ENCODE results near the gene KLC4. TPM values are rescaled to one million over a fixed set of nuclear protein-coding genes. Genes with fewer than 3 reads are reported as not detected.
"Not testable (repeated sequence)": the region's sequence is repeated elsewhere in the genome, so short reads cannot be mapped to it uniquely, and the experiment has no call there.

Gene KLC4
- polyA plus RNA-seq, 1 donor: 170 TPM

GRCh38 chr6:43081043-43081442 is 21.6 kb downstream of the KLC4 start:
- H3K27me3 ChIP-seq (ENCODE audit: control insufficient read depth, insufficient read depth, low read length): no peaks in the 10 kb centered on the region
- 93% methylated on average over 2 of the region's 4 CpGs for WGBS (ENCODE audit: insufficient coverage, low lambda C conversion rate)

GRCh38 chr6:43081922-43082321 is 22.5 kb downstream of the KLC4 start:
- not testable (repeated sequence) for H3K4me3 ChIP-seq (ENCODE audit: low read length); H3K27ac ChIP-seq (ENCODE audit: low read length); H3K9me3 ChIP-seq (ENCODE audit: control insufficient read depth, low read depth, low read length); DNase-seq; H3K27me3 ChIP-seq (ENCODE audit: control insufficient read depth, insufficient read depth, low read length); H3K36me3 ChIP-seq (ENCODE audit: control insufficient read depth, insufficient read depth, low read length)
- WGBS (ENCODE audit: insufficient coverage, low lambda C conversion rate): no CpG with 5 or more reads among the region's 9 CpGs
- H3K4me1 ChIP-seq (ENCODE audit: control insufficient read depth, insufficient read depth, low read length): peaks cover 16% of the 10 kb centered on the region

More at GRCh38 chr6:43081043-43081442, 21.6 kb downstream of the KLC4 start:
- no peak overlapping the region for H3K4me3 ChIP-seq (ENCODE audit: low read length)
- H3K4me1 ChIP-seq (ENCODE audit: control insufficient read depth, insufficient read depth, low read length): peaks cover 15% of the 10 kb centered on the region
- H3K36me3 ChIP-seq (ENCODE audit: control insufficient read depth, insufficient read depth, low read length): no peaks in the 10 kb centered on the region
- peaks cover 4% of the 10 kb centered on the region for H3K9me3 ChIP-seq (ENCODE audit: control insufficient read depth, low read depth, low read length)
- no peak for DNase-seq
- H3K27ac ChIP-seq (ENCODE audit: low read length): no peak overlapping the region

- DNase-seq: no peak
- no peak overlapping the region for H3K4me3 ChIP-seq (ENCODE audit: low read length)
- H3K9me3 ChIP-seq (ENCODE audit: control insufficient read depth, low read depth, low read length): no peaks in the 10 kb centered on the region
- peak overlapping the region; percentile 17 for H3K27ac ChIP-seq (ENCODE audit: low read length)
- no CpG with 5 or more reads among the region's 13 CpGs for WGBS (ENCODE audit: insufficient coverage, low lambda C conversion rate)
- H3K36me3 ChIP-seq (ENCODE audit: control insufficient read depth, insufficient read depth, low read length): no peaks in the 10 kb centered on the region
- peaks cover 10% of the 10 kb centered on the region for H3K4me1 ChIP-seq (ENCODE audit: control insufficient read depth, insufficient read depth, low read length)
- no peaks in the 10 kb centered on the region for H3K27me3 ChIP-seq (ENCODE audit: control insufficient read depth, insufficient read depth, low read length)
These were observed 23.6 kb downstream of the KLC4 start for GRCh38 chr6:43082806-43083655.

- no CpG with 5 or more reads among the region's 8 CpGs for WGBS (ENCODE audit: insufficient coverage, low lambda C conversion rate)
These were observed 26.7 kb downstream of the KLC4 start for GRCh38 chr6:43086022-43086658.

GRCh38 chr6:43088654-43089056 is 29.2 kb downstream of the KLC4 start:
- DNase-seq: no peak
- Histone ChIP-seq H3K27me3 (ENCODE audit: control insufficient read depth, insufficient read depth, low read length) (no peaks in the 10 kb centered on the region), H3K36me3 (ENCODE audit: control insufficient read depth, insufficient read depth, low read length) (no peaks in the 10 kb centered on the region), H3K4me1 (ENCODE audit: control insufficient read depth, insufficient read depth, low read length) (peaks cover 21% of the 10 kb centered on the region), H3K4me3 (ENCODE audit: low read length) (no peak overlapping the region), H3K27ac (ENCODE audit: low read length) (no peak overlapping the region), H3K9me3 (ENCODE audit: control insufficient read depth, low read depth, low read length) (no peaks in the 10 kb centered on the region)
- WGBS (ENCODE audit: insufficient coverage, low lambda C conversion rate): no CpG with 5 or more reads among the region's 4 CpGs

More at GRCh38 chr6:43086022-43086658, 26.7 kb downstream of the KLC4 start:
- H3K9me3 ChIP-seq (ENCODE audit: control insufficient read depth, low read depth, low read length): no peaks in the 10 kb centered on the region
- peaks cover 24% of the 10 kb centered on the region for H3K4me1 ChIP-seq (ENCODE audit: control insufficient read depth, insufficient read depth, low read length)
- H3K27me3 ChIP-seq (ENCODE audit: control insufficient read depth, insufficient read depth, low read length): no peaks in the 10 kb centered on the region
- no peak overlapping the region for H3K4me3 ChIP-seq (ENCODE audit: low read length)
- DNase-seq: no peak
- no peaks in the 10 kb centered on the region for H3K36me3 ChIP-seq (ENCODE audit: control insufficient read depth, insufficient read depth, low read length)
- no peak overlapping the region for H3K27ac ChIP-seq (ENCODE audit: low read length)

- no CpG with 5 or more reads among the region's 4 CpGs for WGBS (ENCODE audit: insufficient coverage, low lambda C conversion rate)
- Histone ChIP-seq H3K9me3 (ENCODE audit: control insufficient read depth, low read depth, low read length) (no peaks in the 10 kb centered on the region), H3K4me3 (ENCODE audit: low read length) (no peak overlapping the region), H3K36me3 (ENCODE audit: control insufficient read depth, insufficient read depth, low read length) (no peaks in the 10 kb centered on the region), H3K27ac (ENCODE audit: low read length) (peak overlapping the region; percentile 56), H3K4me1 (ENCODE audit: control insufficient read depth, insufficient read depth, low read length) (peaks cover 21% of the 10 kb centered on the region), H3K27me3 (ENCODE audit: control insufficient read depth, insufficient read depth, low read length) (no peaks in the 10 kb centered on the region)
- DNase-seq: no peak
These were observed 30.0 kb downstream of the KLC4 start for GRCh38 chr6:43089467-43089866.

- H3K9me3 ChIP-seq (ENCODE audit: control insufficient read depth, low read depth, low read length): no peaks in the 10 kb centered on the region
- H3K27me3 ChIP-seq (ENCODE audit: control insufficient read depth, insufficient read depth, low read length): no peaks in the 10 kb centered on the region
- H3K27ac ChIP-seq (ENCODE audit: low read length): peak overlapping the region; percentile 56
- WGBS (ENCODE audit: insufficient coverage, low lambda C conversion rate): no CpG with 5 or more reads among the region's 8 CpGs
- no peaks in the 10 kb centered on the region for H3K36me3 ChIP-seq (ENCODE audit: control insufficient read depth, insufficient read depth, low read length)
- peaks cover 21% of the 10 kb centered on the region for H3K4me1 ChIP-seq (ENCODE audit: control insufficient read depth, insufficient read depth, low read length)
- H3K4me3 ChIP-seq (ENCODE audit: low read length): no peak overlapping the region
- DNase-seq: peak in 1 of 2 donors; percentile 46
These were observed 30.6 kb downstream of the KLC4 start for GRCh38 chr6:43089874-43090558.

- no peak for DNase-seq
- no peaks in the 10 kb centered on the region for H3K36me3 ChIP-seq (ENCODE audit: control insufficient read depth, insufficient read depth, low read length)
- H3K4me1 ChIP-seq (ENCODE audit: control insufficient read depth, insufficient read depth, low read length): peaks cover 21% of the 10 kb centered on the region
- H3K9me3 ChIP-seq (ENCODE audit: control insufficient read depth, low read depth, low read length): no peaks in the 10 kb centered on the region
- no peak overlapping the region for H3K4me3 ChIP-seq (ENCODE audit: low read length)
- H3K27ac ChIP-seq (ENCODE audit: low read length): no peak overlapping the region
- no peaks in the 10 kb centered on the region for H3K27me3 ChIP-seq (ENCODE audit: control insufficient read depth, insufficient read depth, low read length)
- no CpG with 5 or more reads among the region's 2 CpGs for whole genome bisulfite sequencing (ENCODE audit: insufficient coverage, low lambda C conversion rate)
These were observed 31.1 kb downstream of the KLC4 start for GRCh38 chr6:43090559-43090956.

GRCh38 chr6:43091020-43091419 is 31.6 kb downstream of the KLC4 start:
- no peaks in the 10 kb centered on the region for H3K9me3 ChIP-seq (ENCODE audit: control insufficient read depth, low read depth, low read length)
- H3K4me1 ChIP-seq (ENCODE audit: control insufficient read depth, insufficient read depth, low read length): peaks cover 18% of the 10 kb centered on the region
- no peak for DNase-seq
- no peak overlapping the region for H3K27ac ChIP-seq (ENCODE audit: low read length)
- H3K4me3 ChIP-seq (ENCODE audit: low read length): no peak overlapping the region
- H3K27me3 ChIP-seq (ENCODE audit: control insufficient read depth, insufficient read depth, low read length): no peaks in the 10 kb centered on the region
- WGBS (ENCODE audit: insufficient coverage, low lambda C conversion rate): 83% methylated on average over 1 of the region's 5 CpGs
- H3K36me3 ChIP-seq (ENCODE audit: control insufficient read depth, insufficient read depth, low read length): no peaks in the 10 kb centered on the region

GRCh38 chr6:43091436-43091991 is 32.1 kb downstream of the KLC4 start:
- Histone ChIP-seq H3K27me3 (ENCODE audit: control insufficient read depth, insufficient read depth, low read length) (no peaks in the 10 kb centered on the region), H3K9me3 (ENCODE audit: control insufficient read depth, low read depth, low read length) (no peaks in the 10 kb centered on the region), H3K4me1 (ENCODE audit: control insufficient read depth, insufficient read depth, low read length) (peaks cover 16% of the 10 kb centered on the region), H3K4me3 (ENCODE audit: low read length) (no peak overlapping the region), H3K36me3 (ENCODE audit: control insufficient read depth, insufficient read depth, low read length) (no peaks in the 10 kb centered on the region), H3K27ac (ENCODE audit: low read length) (no peak overlapping the region)
- WGBS (ENCODE audit: insufficient coverage, low lambda C conversion rate): 98% methylated on average over 5 of the region's 10 CpGs
- no peak for DNase-seq
